ENCODE measurements around the gene FAM163B. TPM values are rescaled to one million over a fixed set of nuclear protein-coding genes. Genes with fewer than 3 reads are reported as not detected.

FAM163B gene
- total and polyA plus RNA-seq, 9 of the 15 experiments (the other 6 are each of a cell fraction or from before 2014, with no cell fraction given), result not detected

GRCh38 chr9:133592731-133593409, 16.3 kb downstream of the FAM163B start (continued):
- no peak for TF ChIP-seq ARID4B (CRISPR knock-in tag; IDR thresholded peaks at IDR 0.05)
- no peak for TF ChIP-seq CCNT2 (IDR thresholded peaks at IDR 0.05; ENCODE audit: borderline replicate concordance, extremely low read depth, insufficient read length, low read depth, low read length)
- no peak for TF ChIP-seq ELF1 (tag; IDR thresholded peaks at IDR 0.05)
- TF ChIP-seq CTCF (IDR thresholded peaks at IDR 0.05 in 2 of 3, conservative IDR thresholded peaks at IDR 0.05 in 1 of 3; ENCODE audit: insufficient read depth in 2 of 3, low read depth in 1 of 3, low read length in 3 of 3), result peak in 2 of 3 experiments; percentile 17 to 19; a peak in 1 of 6 replicates
- TF ChIP-seq RAD21 (CRISPR knock-in tag; conservative IDR thresholded peaks at IDR 0.05 in 1 of 2, IDR thresholded peaks at IDR 0.05 in 1 of 2), result peak in 1 of 2 experiments; percentile 10; a peak in 1 of 4 replicates

All from K562 (cell line).